GM23248 (cell line): ENCODE results near the gene NENF. TPM values are rescaled to one million over a fixed set of nuclear protein-coding genes. Genes with fewer than 3 reads are reported as not detected.
"Not testable (repeated sequence)": the region's sequence is repeated elsewhere in the genome, so short reads cannot be mapped to it uniquely, and the experiment has no call there.

Source experiments
- DNase-seq: peaks from one replicate; pipeline ENCODE4 v3.0.0-alpha.2; 2015
- H2AFZ ChIP-seq: fragments of 200-600 bp; sonication (generic); 2 replicates; pipeline ENCODE4 v1.6.1; 2016; ENCODE audit warnings: antibody characterized with exemption
- H3F3A ChIP-seq: fragments of 200-600 bp; sonication (generic); 2 replicates; pipeline ENCODE4 v1.6.1; 2016; ENCODE audit warnings: mild to moderate bottlenecking, antibody characterized with exemption, mixed run types; ENCODE audit not compliant: insufficient read depth
- H3K27ac ChIP-seq: fragments of 200-600 bp; sonication (generic); 2 replicates; pipeline ENCODE4 v1.5.1; 2016; ENCODE audit warnings: mild to moderate bottlenecking
- H3K27me3 ChIP-seq: fragments of 200-600 bp; sonication (generic); replicated peaks from 2 replicates; pipeline ENCODE4 v1.6.1; 2016; ENCODE audit warnings: mild to moderate bottlenecking; ENCODE audit not compliant: insufficient read depth
- H3K36me3 ChIP-seq: fragments of 200-600 bp; sonication (generic); 2 replicates; pipeline ENCODE4 v1.6.1; 2016; ENCODE audit warnings: low read depth, mild to moderate bottlenecking
- H3K4me1 ChIP-seq: fragments of 200-600 bp; sonication (generic); 2 replicates; pipeline ENCODE4 v1.6.1; 2016; ENCODE audit warnings: mild to moderate bottlenecking; ENCODE audit not compliant: insufficient read depth
- H3K4me2 ChIP-seq: fragments of 200-600 bp; sonication (generic); one replicate; pipeline ENCODE4 v1.6.1; 2016; ENCODE audit warnings: mild to moderate bottlenecking; ENCODE audit not compliant: unreplicated experiment
- H3K4me3 ChIP-seq: fragments of 200-600 bp; sonication (generic); 2 replicates; pipeline ENCODE4 v1.5.1; 2016; ENCODE audit warnings: mild to moderate bottlenecking
- H3K79me2 ChIP-seq: fragments of 200-600 bp; sonication (generic); 2 replicates; pipeline ENCODE4 v1.6.1; 2016; ENCODE audit warnings: mild to moderate bottlenecking; ENCODE audit not compliant: insufficient read depth
- H3K9ac ChIP-seq: fragments of 200-600 bp; sonication (generic); 2 replicates; pipeline ENCODE4 v1.6.1; 2016; ENCODE audit warnings: mild to moderate bottlenecking
- H3K9me2 ChIP-seq: fragments of 200-600 bp; sonication (generic); 2 replicates; pipeline ENCODE4 v1.6.1; 2016; ENCODE audit warnings: mixed run types, mild to moderate bottlenecking, moderate library complexity; ENCODE audit not compliant: insufficient read depth
- H3K9me3 ChIP-seq: fragments of 200-600 bp; sonication (generic); one replicate; pipeline ENCODE4 v1.6.1; 2017; ENCODE audit warnings: low read depth
- H4K20me1 ChIP-seq: fragments of 200-600 bp; sonication (generic); 2 replicates; pipeline ENCODE4 v1.6.0; 2016; ENCODE audit not compliant: insufficient read depth
- EZH2 ChIP-seq: fragments of 200-600 bp; sonication (generic); IDR thresholded peaks from 2 replicates; pipeline ENCODE4 v1.6.1; 2018; ENCODE audit warnings: antibody characterized with exemption, mild to moderate bottlenecking; ENCODE audit not compliant: insufficient read depth, poor library complexity, severe bottlenecking
- EZH2phosphoT487 ChIP-seq: fragments of 200-600 bp; sonication (generic); IDR thresholded peaks from 2 replicates; pipeline ENCODE4 v1.6.1; 2018; ENCODE audit warnings: antibody characterized with exemption, moderate library complexity, mild to moderate bottlenecking, low read depth; ENCODE audit not compliant: insufficient read depth
- WGBS, 2 experiments: methylation state at CpG; one replicate each; pipeline ENCODE4 v1.1.6; 2015 to 2017; ENCODE audit warnings: low lambda C conversion rate in 2 of 2, low coverage in 1 of 2; ENCODE audit errors: missing lambda C conversion rate in 2 of 2; 5-methylcytosine and 5-hydroxymethylcytosine counted together
- in situ Hi-C: fragments of 300-500 bp; cut with MboI; formaldehyde crosslinking; loops from 2 replicates; pipeline ENCODE4 v1.15.0; 2020
- polyA plus RNA-seq: library from polyadenylated mRNA; unstranded; fragments of >200 nt; fragmentation: Nextera tagmentation; extraction: Ambion mirVana; gene quantifications from 2 replicates; pipeline ENCODE4 v1.2.1, GENCODE V29; 2016
- total RNA-seq: library from RNA; depleted of rRNA; stranded (reverse); fragments of >200 nt; shearing (Covaris generic); gene quantifications from 2 replicates; pipeline ENCODE4 v1.2.3, GENCODE V29; 2014; rRNA removed

NENF gene
- 63.2 and 86.9 TPM in 2 replicates for total RNA-seq
- polyA plus RNA-seq, result 160 and 162 TPM in 2 replicates

DNA sequence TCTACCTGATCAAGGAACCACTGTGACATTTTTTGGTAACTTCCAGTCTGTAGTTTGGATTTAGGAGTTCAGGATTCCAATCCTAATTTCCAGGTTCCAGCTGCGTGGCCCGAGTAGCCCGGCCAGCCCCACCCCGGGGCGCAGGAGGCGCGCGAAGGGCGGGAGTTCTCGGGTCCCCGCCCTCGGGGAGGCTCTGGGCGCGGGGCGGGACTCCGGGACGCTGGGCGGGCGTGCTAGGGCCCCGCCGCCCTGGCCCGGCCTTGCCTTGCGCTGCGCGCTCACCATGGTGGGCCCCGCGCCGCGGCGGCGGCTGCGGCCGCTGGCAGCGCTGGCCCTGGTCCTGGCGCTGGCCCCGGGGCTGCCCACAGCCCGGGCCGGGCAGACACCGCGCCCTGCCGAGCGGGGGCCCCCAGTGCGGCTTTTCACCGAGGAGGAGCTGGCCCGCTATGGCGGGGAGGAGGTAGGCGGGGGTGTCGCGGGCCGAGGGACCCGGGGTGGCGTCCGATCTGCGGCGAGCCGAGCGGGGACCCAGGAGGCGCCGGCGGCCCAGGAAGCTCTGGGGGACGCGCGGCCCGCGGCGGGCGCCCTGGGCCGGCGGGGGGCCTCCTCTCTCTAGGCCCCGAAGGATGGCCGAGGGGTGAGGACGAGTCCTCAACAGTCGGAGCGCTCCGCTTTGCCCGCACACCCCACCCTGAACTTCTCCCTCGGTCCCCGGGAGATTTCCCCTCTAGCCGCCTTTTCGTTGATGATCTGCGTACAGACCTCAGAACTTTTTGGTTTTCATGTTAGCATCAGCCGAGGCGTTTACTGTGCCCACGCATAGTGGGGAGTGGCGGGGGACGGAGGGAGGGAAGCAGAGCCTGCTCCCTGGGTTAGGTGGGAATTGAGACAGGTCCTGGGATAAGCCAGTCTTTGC lies at the start of gene NENF:
Gene NENF (plus strand): TSS at position 260 of the 916 bp plus-strand sequence. CDS start 24 bp downstream, at position 284.
- H3K79me2 ChIP-seq, result peaks cover 44% of the 10 kb centered on the region
- H3K36me3 ChIP-seq, result no peaks in the 10 kb centered on the region
- peak; percentile 97 for DNase-seq
- in situ Hi-C loops, result no loop called here
- peak within 1 kb of the TSS; percentile 31 for H3K27ac ChIP-seq
- peaks cover 18% of the 10 kb centered on the region for H3K4me1 ChIP-seq
- 0 to 1% methylated on average over 24 to 56 of the region's 86 CpGs for WGBS, 2 experiments
- H3K9ac ChIP-seq, result peak within 1 kb of the TSS; percentile 80
- H2AFZ ChIP-seq, result peak within 1 kb of the TSS; percentile 95
- no peaks in the 10 kb centered on the region for H3K9me2 ChIP-seq
- TF ChIP-seq EZH2phosphoT487 (no peak), EZH2 (no peak)
- no peaks in the 10 kb centered on the region for H3F3A ChIP-seq
- no peaks in the 10 kb centered on the region for H4K20me1 ChIP-seq
- no peaks in the 10 kb centered on the region for H3K27me3 ChIP-seq
- no peaks in the 10 kb centered on the region for H3K9me3 ChIP-seq
- peak within 1 kb of the TSS; percentile 82 for H3K4me2 ChIP-seq
- H3K4me3 ChIP-seq, result peak within 1 kb of the TSS; percentile 69

DNA sequence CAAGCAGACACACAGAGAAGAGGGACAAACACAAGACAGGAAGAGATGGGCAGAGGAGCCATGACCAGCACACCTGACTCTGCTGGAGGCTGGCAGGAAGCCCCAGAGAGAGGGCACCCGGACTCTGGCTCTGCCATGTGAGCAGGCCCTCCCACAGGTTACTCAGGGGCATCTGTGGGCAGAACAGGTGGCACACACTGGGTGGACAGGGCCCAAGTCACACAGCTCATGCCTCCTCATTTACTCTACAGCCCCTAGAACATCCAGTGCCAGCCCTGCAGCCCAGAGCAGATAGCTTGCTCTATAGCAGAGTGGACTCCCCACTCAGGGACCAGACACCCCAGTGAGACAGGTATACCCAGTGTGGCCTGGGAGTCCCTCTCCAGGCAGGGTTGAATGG lies 46.7 kb upstream of the NENF start:
- Histone ChIP-seq H3K27me3 (no peaks in the 10 kb centered on the region), H4K20me1 (no peaks in the 10 kb centered on the region), H3K4me1 (no peaks in the 10 kb centered on the region), H3K9ac (no peak overlapping the region), H3K36me3 (no peaks in the 10 kb centered on the region), H3K27ac (no peak overlapping the region), H3K4me2 (no peak overlapping the region), H3K9me3 (no peaks in the 10 kb centered on the region), H3K4me3 (no peak overlapping the region), H3K79me2 (no peaks in the 10 kb centered on the region), H3K9me2 (no peaks in the 10 kb centered on the region), H2AFZ (no peak overlapping the region), H3F3A (no peaks in the 10 kb centered on the region)
- 60 to 70% methylated on average over 1 of the region's 1 CpG for WGBS, 2 experiments
- no peak for DNase-seq
- in situ Hi-C loops, result no loop called here
- TF ChIP-seq EZH2phosphoT487 (no peak), EZH2 (no peak)

DNA sequence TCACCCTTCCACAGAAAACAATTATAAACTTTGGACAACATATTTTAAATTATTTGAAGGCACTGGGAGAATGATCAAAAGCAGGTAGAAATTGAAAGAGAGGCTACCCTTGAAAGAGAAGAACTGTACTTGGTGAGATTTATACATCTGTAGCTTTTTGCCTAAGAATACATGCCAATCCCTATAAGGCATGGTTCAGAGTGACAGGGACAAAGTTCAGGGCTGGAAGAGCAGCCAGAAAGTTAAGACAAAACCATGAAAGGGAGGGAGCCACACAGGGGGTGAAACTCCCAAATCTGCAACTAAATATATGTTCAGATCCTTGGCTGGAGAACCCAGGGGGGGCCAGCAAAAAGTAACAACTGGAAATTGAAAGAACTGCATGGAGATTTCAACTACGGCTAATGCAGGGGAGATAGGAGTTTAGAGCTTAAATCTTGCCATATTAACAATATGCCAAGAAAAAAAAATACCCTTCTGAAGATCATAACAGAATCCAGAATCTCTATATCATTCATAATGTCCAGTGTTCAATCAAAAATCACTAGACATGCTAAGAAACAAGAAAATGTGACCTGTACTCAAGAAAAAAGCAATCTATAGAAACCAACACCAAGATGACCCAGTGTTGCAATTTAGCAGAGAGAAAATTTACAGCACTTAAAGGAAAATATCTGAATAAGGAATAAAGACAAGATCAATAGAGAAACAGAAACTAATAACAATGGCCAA lies 43.6 kb upstream of the NENF start:
- H3K4me1 ChIP-seq, result no peaks in the 10 kb centered on the region
- no peaks in the 10 kb centered on the region for H3K9me2 ChIP-seq
- no peak overlapping the region for H3K9ac ChIP-seq
- in situ Hi-C loops, result no loop called here
- H3K4me3 ChIP-seq, result no peak overlapping the region
- no peaks in the 10 kb centered on the region for H3F3A ChIP-seq
- no peak overlapping the region for H2AFZ ChIP-seq
- H3K27ac ChIP-seq, result no peak overlapping the region
- no peaks in the 10 kb centered on the region for H3K9me3 ChIP-seq
- no peak overlapping the region for H3K4me2 ChIP-seq
- H3K36me3 ChIP-seq, result no peaks in the 10 kb centered on the region
- no peaks in the 10 kb centered on the region for H3K79me2 ChIP-seq
- WGBS, 2 experiments, result 97 to 100% methylated on average over 1 of the region's 1 CpG
- no peak for DNase-seq
- no peaks in the 10 kb centered on the region for H4K20me1 ChIP-seq
- no peaks in the 10 kb centered on the region for H3K27me3 ChIP-seq
- TF ChIP-seq EZH2phosphoT487, result no peak
- TF ChIP-seq EZH2, result no peak

DNA sequence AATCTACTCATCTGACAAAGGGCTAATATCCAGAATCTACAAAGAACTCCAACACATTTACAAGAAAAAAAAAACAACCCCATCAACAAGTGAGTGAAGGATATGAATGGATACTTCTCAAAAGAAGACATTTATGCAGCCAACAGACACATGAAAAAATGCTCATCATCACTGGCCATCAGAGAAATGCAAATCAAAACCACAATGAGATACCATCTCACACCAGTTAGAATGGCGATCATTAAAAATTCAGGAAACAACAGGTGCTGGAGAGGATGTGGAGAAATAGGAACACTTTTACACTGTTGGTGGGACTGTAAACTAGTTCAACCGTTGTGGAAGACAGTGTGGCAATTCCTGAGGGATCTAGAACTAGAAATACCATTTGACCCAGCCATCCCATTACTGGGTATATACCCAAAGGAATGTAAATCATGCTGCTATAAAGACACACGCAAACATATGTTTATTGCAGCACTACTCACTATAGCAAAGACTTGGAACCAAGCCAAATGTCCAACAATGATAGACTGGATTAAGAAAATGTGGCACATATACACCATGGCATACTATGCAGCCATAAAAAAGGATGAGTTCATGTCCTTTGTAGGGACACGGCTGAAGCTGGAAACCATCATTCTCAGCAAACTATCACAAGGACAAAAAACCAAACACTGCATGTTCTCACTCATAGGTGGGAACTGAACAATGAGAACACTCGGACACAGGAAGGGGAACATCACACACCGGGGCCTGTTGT lies 36.9 kb upstream of the NENF start:
- H3F3A ChIP-seq, DNase-seq, in situ Hi-C loops, H3K4me2 ChIP-seq, H3K36me3 ChIP-seq, H3K9me2 ChIP-seq, H3K9me3 ChIP-seq, H3K9ac ChIP-seq, H4K20me1 ChIP-seq, H3K4me1 ChIP-seq, H3K27ac ChIP-seq, H3K27me3 ChIP-seq, H3K4me3 ChIP-seq, H3K79me2 ChIP-seq, H2AFZ ChIP-seq: not testable (repeated sequence)
- 92 to 94% methylated on average over 6 of the region's 6 CpGs for WGBS, 2 experiments
